ENCODE measurements around the gene DTNB. TPM values are rescaled to one million over a fixed set of nuclear protein-coding genes. Genes with fewer than 3 reads are reported as not detected.

Gene DTNB
- total and polyA plus RNA-seq, 9 donors = 8.0 to 24.9 (median 17.5) TPM

DNA sequence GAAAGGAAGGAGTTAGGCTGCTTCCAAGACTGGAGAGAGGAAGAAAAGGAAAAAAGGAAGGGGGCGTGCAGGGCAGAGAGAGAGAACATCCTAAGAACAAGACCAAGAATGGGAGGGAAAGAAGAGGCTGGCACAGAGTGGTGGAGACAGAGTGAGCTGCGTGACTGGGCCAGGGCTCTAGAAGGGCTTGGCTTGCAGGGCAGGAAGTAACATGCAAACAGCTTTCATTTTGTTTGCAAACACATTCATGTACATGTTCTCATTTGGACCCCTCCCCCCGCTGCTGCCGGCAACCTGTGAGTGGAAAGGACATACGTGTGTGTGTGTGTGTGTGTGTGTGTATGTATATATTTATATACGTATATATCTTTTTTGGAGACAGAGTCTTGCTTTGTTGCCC is 284.9 kb downstream of the DTNB start:
- no peaks in the 10 kb centered on the region for H3K27me3 ChIP-seq
- no peak overlapping the region for H3K27ac ChIP-seq
- no peak for DNase-seq
- TF ChIP-seq POLR2A (IDR thresholded peaks at IDR 0.05) (no peak), EP300 (IDR thresholded peaks at IDR 0.05) (no peak)
- TF ChIP-seq, protein P1, sequence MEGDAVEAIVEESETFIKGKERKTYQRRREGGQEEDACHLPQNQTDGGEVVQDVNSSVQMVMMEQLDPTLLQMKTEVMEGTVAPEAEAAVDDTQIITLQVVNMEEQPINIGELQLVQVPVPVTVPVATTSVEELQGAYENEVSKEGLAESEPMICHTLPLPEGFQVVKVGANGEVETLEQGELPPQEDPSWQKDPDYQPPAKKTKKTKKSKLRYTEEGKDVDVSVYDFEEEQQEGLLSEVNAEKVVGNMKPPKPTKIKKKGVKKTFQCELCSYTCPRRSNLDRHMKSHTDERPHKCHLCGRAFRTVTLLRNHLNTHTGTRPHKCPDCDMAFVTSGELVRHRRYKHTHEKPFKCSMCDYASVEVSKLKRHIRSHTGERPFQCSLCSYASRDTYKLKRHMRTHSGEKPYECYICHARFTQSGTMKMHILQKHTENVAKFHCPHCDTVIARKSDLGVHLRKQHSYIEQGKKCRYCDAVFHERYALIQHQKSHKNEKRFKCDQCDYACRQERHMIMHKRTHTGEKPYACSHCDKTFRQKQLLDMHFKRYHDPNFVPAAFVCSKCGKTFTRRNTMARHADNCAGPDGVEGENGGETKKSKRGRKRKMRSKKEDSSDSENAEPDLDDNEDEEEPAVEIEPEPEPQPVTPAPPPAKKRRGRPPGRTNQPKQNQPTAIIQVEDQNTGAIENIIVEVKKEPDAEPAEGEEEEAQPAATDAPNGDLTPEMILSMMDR (IDR thresholded peaks at IDR 0.05) = no peak
- intact Hi-C loops (cut with DNase I) = loop anchor here in 1 of 4 donors (10.0 kb wide), 1 partner anchor 126 kb away; no protein-coding TSS in a partner anchor
- WGBS, 3 donors = 85 to 88% (median 87%) methylated on average over 6 of the region's 6 CpGs
- no peaks in the 10 kb centered on the region for H3K9me3 ChIP-seq
- H3K4me1 ChIP-seq (ENCODE audit: insufficient read depth) = no peaks in the 10 kb centered on the region
- no peaks in the 10 kb centered on the region for H3K36me3 ChIP-seq
- H3K4me3 ChIP-seq = no peak overlapping the region

DNA sequence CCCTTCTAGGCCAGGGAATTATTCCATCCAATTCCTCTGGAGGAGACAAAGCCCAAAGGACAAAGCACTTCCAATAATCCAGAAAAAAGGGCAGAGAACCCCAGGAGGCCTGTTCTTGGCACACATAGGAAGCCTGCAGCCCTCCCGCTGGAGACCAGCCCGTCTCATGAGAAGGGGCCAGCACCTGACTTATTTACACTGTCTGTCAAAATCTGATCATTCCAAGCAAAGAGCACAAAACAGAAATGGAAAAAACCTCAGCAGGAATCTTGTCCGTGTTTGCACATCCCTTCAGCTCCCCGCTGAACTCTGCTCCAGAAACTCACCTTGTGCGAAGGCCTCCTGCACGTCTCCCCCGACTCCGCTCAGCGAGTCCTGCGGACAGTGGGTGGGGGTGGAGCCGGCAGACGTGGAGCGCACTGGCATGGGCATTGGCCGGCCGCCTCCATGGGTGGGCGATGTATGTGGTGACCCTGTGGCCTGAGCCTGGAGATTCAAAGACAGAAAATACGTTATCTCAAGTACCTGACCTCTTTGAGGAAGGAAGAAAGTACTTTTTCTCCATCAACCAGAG is 285.4 kb downstream of the DTNB start:
- peak in 1 of 5 donors; percentile 28 for DNase-seq
- Histone ChIP-seq H3K27me3 (no peaks in the 10 kb centered on the region), H3K4me1 (ENCODE audit: insufficient read depth) (no peaks in the 10 kb centered on the region), H3K27ac (no peak overlapping the region), H3K36me3 (no peaks in the 10 kb centered on the region), H3K9me3 (no peaks in the 10 kb centered on the region), H3K4me3 (no peak overlapping the region)
- WGBS, 3 donors = 85 to 88% (median 88%) methylated on average over 17 of the region's 17 CpGs
- TF ChIP-seq POLR2A (IDR thresholded peaks at IDR 0.05) (no peak), EP300 (IDR thresholded peaks at IDR 0.05) (no peak)
- TF ChIP-seq, protein P1 (IDR thresholded peaks at IDR 0.05) = no peak
- intact Hi-C loops (cut with DNase I) = loop anchor here in 1 of 4 donors (10.0 kb wide), 1 partner anchor 127 kb away; no protein-coding TSS in a partner anchor

DNA sequence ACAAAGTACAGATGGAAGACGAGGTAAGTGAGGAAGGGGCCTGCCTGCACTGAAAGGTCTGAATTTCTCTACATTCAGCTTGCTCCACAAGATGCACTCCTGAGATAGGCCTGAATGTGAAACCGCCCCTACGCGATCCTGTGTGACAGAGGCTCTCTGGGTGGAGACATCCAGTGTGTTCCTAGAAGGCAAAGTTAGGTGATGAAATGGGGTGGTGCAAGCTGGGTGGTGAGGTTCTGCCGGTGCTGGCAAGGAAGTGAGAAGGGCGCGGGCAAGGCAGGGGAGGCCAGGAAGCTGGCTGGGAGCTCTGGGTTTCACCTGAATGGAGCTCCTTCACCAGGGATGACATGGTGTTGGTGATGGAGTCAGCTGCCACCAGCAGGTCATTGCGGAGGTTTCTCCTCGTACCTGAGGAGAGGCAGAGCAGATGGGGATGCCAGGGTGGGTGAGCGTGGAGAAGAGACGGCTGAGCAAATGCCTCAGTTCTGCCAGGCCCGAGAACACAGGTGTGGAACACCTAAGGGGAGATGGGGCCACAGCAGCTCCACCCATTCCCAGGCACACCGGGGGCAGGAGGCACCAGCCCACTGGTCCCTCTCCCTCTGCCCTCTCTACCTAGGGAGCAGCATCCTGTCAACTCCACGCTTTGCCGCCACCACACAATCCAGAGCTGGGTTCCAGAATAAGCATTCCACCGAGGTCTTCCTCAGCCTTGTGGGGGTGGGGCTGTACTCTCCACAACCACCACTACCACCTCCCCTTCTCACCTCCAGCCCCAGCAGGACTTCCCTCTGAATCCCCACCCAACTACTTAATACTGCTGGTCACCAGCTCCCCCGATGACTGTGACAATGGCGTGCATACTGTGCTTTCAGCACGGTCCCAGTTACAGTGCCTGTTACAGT is 286.2 kb downstream of the DTNB start:
- intact Hi-C loops (cut with DNase I) = loop anchor here in 1 of 4 donors (10.0 kb wide), 1 partner anchor 128 kb away; no protein-coding TSS in a partner anchor
- no peak overlapping the region for H3K4me3 ChIP-seq
- DNase-seq = no peak
- H3K27ac ChIP-seq = no peak overlapping the region
- H3K27me3 ChIP-seq = no peaks in the 10 kb centered on the region
- TF ChIP-seq POLR2A (IDR thresholded peaks at IDR 0.05) (no peak), EP300 (IDR thresholded peaks at IDR 0.05) (no peak)
- TF ChIP-seq, protein P1 (IDR thresholded peaks at IDR 0.05) = no peak
- no peaks in the 10 kb centered on the region for H3K36me3 ChIP-seq
- 93 to 96% (median 94%) methylated on average over 19 of the region's 19 CpGs for whole genome bisulfite sequencing, 3 donors
- H3K4me1 ChIP-seq (ENCODE audit: insufficient read depth) = no peaks in the 10 kb centered on the region
- no peaks in the 10 kb centered on the region for H3K9me3 ChIP-seq

DNA sequence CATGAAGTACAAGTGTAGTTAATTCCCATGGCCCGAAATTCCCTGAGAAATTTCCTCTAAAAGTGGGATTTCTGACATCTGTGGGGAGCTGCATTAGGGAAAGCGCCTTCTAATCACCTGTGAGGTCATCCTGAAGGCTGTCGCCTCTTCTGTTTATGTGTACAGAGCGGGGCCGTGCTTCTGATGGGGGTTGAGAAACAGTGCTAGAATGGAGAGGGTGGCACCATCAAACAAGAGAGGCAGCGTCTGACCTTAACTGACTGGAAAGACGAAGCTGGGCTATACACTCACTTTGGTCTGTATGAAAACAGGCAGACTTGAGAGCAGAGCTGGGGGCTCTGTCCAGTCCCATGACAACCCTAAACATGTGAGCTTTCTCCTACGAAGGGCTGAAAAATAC is 287.5 kb downstream of the DTNB start:
- H3K27me3 ChIP-seq = no peaks in the 10 kb centered on the region
- intact Hi-C loops (cut with DNase I) = loop anchor here in 1 of 4 donors (10.0 kb wide), 1 partner anchor 129 kb away; no protein-coding TSS in a partner anchor
- no peak for DNase-seq
- 83 to 89% (median 88%) methylated on average over 8 of the region's 8 CpGs for WGBS, 3 donors
- H3K36me3 ChIP-seq = no peaks in the 10 kb centered on the region
- no peak overlapping the region for H3K4me3 ChIP-seq
- TF ChIP-seq, protein P1 (IDR thresholded peaks at IDR 0.05) = no peak
- TF ChIP-seq POLR2A (IDR thresholded peaks at IDR 0.05) (no peak), EP300 (IDR thresholded peaks at IDR 0.05) (no peak)
- H3K27ac ChIP-seq = no peak overlapping the region
- H3K9me3 ChIP-seq = no peaks in the 10 kb centered on the region
- H3K4me1 ChIP-seq (ENCODE audit: insufficient read depth) = no peaks in the 10 kb centered on the region

All from ovary (tissue), 9 donors.